GM21786 (cell line): ENCODE measurements around the gene BCL2L1.
"Not testable (repeated sequence)": the region's sequence is repeated elsewhere in the genome, so short reads cannot be mapped to it uniquely, and the experiment has no call there.

Experiments used
- ATAC-seq: cut with Tn5 transposase; IDR thresholded peaks from one replicate; pipeline ENCODE4 v1.9.1; 2021; ENCODE audit not compliant: unreplicated experiment

Gene BCL2L1

DNA sequence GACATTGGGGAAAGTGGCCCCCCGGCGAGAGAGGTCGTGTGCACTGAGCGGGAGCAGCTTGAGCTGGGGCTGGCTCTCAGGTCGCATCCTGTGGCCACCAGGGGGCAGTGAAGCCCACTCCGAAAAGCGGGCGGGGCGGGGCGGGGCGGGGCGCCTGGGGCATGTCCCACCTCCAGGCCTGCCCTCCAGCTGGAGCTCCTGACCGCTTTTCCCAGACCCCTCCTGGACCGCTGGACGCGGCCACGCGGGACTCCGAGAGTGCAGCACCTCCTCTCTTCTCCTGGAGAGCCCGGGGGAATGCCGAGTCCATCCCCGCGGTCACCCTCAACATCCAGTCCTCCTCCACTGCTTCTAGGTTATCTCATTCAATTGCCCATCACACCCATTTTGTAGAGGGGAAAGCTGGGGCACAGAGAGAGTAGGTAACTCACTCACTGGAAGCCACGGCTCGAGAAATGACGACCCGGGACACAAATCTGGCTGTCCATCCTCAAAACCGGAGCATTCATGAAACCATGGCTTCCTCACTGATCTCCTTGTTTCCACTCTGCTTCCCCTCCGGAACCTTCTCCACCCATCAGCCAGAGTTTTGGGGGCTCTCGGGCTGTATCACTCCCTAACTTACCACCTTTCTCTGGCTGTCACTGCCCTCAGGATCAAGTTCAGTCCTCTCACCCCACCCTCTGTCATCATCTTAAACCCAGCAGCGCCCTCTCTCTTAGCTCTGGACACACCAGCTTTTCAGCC lies 60.9 kb downstream of the BCL2L1 start:
- ATAC-seq = peak; percentile 48

DNA sequence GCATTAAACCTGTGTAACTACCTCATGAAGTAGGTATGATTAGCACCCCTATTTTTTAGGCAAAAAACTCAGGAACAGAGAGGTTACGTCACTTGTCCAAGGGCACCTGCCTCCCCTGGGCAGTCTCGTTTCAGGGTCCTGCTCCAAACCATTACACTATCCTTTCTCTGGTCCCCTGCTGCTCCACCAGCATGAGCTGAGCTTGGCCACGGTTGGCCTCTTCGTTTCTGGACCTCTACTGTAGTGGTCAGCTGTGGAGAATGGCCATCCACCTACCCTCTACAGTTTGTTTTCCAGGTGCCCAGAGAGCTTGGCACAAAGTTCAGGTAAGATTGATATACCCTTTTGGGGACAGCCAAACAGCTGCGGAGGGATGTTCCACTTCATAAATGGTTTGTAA lies 68.1 kb downstream of the BCL2L1 start:
- no peak for ATAC-seq

DNA sequence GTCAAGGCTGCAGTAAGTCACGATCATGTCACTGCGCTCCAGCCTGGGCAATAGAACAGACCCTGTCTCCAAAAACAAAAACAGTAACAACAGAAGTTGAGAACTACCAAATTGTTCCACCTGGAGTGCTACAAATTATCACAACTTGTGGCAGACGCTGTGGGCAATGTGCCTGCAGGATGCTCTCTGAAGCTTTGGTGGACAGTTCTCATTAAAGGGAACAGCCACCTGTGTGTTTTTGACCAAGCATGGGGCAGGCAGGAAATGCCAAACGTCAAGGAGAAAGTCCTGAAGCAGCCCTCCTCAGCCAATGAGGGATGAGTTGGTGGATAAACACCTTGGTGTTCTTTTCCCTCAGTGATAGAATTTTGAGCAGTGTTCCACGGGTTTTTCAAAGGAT lies 69.1 kb downstream of the BCL2L1 start:
- ATAC-seq = no peak

DNA sequence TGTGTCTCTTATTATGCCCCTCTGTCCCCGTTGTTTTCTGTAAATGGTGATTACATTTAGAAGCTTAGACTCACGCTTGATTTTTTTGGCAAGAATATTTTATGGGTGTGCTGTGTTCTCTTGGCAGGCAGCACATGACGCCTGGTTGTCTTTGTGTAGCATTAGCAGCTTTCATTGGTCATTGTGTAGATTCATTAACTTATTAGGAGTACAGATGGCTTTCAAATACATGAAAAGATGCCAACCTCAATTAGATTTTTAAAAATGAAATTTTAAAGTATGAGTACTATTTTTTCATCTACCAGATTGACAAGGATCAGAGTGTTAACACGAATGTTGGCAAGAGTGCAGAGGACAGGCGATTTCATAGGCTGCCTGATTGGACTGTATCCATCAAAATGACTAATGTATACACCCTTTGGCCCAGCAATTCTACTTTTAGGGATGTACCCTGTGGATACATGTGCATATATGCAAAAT lies 69.7 kb downstream of the BCL2L1 start:
- no peak for ATAC-seq

DNA sequence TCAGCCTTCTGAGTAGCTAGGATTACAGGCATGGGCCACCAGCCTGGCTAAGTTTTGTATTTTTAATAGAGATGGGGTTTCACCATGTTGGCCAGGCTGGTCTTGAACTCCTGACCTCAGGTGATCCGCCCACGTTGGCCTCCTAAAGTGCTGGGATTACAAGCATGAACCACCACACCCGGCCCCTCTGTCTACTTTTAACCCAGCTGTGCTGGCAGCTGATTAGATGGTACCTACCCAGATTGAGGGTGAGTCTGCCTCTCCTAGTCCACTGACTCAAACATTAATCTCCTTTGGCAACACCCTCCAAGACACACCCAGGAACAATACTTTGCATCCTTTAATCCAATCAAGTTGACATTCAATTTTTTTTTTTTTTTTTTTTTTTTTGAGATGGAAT lies 74.6 kb downstream of the BCL2L1 start:
- ATAC-seq = not testable (repeated sequence)

DNA sequence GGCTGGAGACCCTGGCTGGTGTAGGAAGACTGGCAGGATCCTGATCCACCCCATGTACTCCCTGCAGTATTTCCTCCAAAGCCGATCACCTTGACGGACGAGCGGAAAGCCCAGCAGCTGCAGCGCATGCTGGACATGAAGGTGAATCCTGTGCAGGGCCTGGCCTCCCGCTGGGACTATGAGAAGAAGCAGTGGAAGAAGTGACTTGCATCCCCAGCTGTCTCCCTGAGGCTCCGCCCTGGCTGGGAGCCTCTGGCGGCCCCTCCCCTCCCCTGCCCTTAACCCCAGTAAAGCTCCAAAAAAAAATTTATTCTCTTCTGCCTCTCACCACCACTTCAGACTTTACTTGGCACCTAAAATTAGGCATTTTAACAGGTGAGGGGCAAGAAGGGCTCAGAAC lies 78.0 kb downstream of the BCL2L1 start:
- ATAC-seq = no peak

DNA sequence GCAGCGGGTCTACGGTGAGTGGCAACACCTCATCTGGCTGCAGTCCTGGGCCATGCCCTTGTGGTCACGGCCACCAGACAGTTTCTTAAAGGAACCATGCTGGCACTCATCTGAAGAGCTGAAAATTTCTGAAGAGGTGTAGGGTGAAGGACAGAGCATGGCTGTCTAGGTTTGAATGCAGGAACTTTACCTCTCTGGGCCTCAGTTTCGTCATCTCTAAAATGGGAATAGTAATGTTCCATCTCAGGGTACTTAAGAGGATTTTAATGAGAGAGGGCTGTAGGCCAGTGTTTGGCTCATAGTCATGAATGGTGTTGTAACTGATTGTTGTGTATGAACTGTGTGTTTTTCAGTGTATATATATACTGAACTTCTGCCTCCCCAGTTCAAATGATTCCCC lies 79.1 kb downstream of the BCL2L1 start:
- ATAC-seq = no peak

DNA sequence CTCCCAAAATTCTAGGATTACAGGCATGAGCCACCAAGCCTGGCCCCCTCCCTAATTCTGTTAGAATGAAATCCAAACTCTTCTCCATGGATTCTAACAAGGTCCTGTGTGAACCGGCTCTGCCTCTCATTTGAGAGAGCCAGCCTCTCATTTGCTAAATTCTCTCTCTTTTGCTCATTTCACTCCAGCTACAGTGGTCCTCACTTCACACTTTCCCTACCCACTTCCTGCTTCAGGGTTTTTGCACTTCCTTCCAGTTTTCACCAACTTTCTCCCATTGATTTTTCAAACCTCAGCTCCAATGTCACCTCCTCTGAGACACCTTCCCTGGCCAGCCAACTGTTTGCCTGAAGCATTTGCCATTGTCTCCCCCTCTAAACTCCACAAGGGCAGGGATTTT lies 79.8 kb downstream of the BCL2L1 start:
- ATAC-seq = no peak

DNA sequence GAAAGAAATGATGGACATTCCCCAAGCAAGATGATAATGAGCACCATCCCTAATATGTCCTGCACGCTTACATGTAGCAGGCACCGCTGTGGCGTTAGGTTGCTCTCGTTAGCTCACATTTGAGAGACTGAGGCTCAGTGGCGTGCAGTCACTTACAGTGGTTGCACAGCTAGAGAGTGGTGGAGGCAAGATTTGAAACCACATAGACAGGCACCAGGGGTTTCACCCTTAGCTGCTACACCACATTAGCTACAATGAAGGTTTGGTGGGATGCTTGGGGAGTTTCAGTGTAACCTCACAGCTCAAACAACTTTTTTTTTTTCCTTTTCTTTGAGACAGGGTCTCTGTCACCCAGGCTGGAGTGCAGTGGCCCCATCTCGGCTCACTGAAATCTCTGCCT lies 81.3 kb downstream of the BCL2L1 start:
- ATAC-seq = no peak

DNA sequence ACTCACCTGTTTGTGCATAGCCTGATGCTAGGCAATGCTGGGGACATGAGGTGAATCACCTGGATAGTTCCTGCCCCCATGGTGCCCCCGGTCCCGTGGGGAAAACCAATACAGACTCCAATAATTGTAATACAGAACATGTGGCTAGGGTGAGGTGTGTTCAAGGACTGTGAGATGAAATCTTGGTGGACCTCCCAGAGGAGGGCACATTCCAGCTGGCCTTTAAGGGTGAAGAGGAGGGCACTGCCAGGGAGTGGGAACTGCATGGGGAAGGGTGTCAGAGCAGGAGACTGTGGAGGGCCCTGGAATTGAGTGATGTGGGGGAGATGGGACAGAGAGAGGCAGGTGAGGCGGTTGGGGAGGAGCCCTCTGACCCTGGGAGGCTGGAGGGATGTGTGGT lies 82.4 kb downstream of the BCL2L1 start:
- ATAC-seq = no peak

DNA sequence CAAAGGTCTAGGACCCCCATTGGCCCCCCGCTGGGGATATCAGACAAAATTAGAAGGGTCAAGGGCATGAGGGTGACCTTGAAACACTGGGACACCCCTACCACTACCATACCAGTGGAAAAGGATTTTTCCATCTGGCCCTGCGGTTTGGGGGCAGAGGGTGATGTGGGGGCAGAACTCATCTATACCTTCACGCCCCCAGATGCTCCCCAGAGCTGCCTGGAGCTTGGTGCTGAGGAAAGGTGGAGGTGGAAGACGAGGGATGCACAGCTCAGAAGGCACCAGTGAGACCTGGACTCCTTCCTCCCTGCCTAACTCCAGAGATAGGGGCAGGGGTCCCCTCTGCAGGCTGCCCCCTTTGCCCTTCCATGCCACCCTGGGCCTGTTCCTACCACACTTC lies 83.9 kb downstream of the BCL2L1 start:
- ATAC-seq = no peak

DNA sequence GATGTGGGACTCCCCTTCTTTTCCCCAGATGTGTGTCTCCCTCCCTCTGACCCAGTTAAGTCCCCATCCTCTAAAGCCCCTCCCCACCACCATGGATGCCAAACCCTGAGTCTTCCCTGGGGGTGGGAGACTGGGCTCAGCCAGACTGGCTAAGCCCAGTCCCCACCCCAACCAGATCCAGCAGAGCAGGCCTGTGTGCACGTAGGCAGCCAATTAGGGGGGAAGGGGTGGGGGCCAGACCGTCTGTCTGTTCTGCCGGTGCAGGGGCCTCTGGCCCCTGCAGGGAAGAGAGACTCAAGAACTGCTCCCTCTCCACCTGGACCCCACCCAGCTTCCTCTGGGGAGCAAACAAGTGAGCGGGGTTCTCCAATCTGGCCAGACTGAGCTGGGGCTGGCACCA lies 84.4 kb downstream of the BCL2L1 start:
- ATAC-seq = no peak

DNA sequence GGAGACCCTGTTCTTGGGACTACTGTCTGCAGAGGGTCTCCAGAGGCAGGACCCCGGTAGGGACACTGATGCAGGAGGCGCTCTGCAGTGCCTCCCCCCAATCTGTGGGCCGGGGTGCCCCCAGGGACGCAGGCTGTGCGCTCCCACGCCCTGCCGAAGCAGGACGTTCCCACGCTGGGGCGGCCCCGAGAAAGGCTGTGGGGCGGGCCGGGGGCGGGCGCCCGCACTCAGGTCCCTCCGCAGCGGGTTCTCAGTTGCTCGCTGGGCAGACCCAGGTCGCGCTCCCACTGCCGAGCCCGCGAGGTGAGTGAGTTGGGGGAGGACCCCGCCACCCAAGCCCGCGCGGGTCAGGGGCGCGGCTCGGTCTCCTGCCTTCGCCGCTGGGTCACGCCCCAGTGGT lies 85.0 kb downstream of the BCL2L1 start, which contains the start of gene COX4I2:
Gene COX4I2, plus strand, starts transcription at position 253 of the 400 bp plus-strand sequence. CDS start 1,106 bp downstream, outside the sequence.
- ATAC-seq = no peak

DNA sequence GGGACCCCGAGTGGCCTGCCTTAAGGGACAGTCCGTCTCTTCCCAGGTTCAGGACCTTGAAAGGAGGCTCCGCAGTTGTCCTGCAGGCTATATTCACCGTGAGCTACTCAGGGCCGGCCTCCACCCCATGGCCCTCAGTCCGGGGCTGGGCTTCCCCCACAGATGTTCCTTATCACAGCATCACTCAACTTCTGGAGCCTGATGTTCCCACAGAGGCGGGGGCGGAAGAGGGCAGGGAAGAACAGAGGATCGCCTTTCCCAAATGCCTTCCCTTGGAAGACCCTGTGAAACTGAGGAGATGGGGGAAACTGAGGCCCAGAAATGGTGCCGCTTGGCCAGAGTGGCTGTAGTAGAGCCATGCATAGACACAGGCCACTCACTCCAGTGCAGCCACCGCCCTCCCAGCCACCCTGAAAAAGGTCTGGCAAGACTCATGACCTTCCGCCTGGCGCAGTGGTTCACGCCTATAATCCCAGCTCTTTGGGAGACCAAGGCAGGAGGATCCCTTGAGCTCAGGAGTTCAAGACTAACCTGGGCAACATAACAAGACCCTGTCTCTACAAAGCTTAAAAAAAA lies 89.2 kb downstream of the BCL2L1 start:
- no peak for ATAC-seq

DNA sequence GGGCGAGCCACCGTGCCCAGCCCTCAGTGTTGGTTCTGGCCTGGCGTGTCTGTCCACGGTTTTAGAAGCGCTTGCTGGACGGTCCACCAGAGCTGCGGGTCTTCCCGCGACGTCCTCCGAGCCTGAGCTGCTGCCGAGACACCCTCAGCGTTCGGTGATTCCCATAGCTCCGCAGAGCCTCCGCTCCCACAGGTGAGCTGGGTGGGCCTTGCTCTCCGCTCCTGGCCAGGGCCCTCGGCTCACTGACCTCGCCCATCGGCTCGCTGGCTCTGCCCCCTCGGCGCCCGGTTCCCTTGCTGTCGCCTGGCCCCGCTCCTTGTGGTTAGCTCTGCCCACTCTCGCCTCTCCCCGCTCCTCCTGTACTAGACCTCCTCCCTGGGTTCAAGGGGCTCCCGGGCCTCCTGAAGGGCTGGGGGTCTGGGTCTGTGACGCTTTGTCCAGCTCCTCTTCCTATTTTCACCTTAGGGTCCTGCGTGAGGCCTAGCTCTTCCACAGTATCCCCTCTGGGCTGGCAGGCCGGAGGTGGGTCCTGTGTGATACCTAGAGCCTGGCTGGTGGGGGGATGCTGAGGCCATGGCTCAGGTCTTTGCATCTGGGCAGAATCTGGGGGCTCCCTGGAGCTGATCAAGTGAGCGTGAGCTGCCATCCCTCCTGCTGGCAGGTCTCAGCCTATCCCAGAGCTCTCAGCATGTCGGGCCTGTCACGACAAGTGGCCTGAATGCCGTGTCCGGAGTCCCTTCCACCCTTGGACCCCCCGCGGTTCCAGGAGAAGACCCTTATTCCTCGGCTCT lies 89.9 kb downstream of the BCL2L1 start:
- ATAC-seq = no peak

DNA sequence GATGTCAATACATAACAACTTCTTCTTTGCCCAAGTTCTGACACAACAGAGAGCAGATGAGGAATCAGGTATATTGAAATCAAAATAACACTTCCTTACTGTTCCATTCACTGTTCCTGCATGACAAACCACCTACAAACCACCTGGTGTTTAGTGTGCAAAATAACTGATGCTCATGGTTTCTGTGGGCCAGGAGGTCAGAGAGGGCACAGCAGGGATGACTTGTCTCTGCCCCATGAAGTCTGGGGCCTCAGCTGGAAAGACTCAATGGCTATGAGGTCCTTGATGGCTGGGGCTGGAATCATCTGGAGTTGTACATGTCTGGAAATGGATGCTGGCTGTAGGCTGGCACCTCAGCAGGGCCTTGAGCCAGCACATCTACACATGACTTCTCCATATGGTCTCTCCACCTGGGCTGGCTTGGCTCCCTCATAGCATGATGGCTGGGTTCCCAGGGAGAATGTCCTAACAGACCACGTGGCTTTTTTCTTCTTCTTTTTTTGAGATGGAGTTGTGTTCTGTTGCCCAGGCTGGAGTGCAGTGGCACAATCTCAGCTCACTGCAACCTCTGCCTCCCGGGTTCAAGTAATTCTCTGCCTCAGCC lies 92.4 kb downstream of the BCL2L1 start:
- ATAC-seq = no peak

DNA sequence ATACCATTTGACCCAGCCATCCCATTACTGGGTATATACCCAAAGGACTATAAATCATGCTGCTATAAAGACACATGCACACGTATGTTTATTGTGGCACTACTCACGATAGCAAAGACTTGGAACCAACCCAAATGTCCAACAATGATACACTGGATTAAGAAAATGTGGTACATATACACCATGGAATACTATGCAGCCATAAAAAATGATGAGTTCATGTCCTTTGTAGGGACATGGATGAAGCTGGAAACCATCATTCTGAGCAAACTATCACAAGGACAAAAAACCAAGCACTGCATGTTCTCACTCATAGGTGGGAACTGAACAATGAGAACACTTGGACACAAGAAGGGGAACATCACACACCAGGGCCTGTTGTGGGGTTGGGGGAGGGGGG lies 94.6 kb downstream of the BCL2L1 start:
- not testable (repeated sequence) for ATAC-seq

DNA sequence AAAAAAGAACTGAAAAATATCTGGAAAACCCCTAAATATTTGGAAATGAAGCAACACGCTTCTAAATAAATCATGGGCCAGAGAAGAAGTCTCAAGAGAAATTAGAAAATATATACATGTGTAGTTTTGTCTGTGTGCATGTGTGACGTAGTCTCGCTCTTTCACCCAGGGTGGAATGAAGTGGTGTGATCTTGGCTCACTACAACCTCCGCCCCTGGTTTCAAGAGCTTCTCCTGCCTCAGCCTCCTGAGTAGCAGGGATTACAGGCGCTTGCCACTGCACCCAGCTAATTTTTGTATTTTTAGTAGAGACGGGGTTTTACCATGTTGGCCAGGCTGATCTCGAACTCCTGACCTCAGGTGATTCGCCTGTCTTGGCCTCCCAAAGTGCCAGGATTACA lies 96.1 kb downstream of the BCL2L1 start:
- not testable (repeated sequence) for ATAC-seq

DNA sequence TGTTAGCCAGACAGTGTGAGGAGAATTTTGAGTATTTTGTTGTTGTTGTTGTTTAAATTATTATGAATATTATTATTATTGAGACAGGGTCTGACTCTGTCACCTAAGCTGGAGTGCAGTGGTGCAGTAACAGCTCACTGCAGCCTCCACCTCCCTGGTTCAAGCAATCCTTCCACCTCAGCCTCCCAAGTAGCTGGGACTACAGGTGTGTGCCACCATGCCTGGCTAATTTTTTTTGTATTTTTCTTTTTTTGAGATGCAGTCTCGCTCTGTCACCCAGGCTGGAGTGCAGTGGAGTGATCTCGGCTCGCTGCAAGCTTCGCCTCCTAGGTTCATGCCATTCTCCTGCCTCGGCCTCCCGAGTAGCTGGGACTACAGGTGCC lies 99.6 kb downstream of the BCL2L1 start:
- not testable (repeated sequence) for ATAC-seq

DNA sequence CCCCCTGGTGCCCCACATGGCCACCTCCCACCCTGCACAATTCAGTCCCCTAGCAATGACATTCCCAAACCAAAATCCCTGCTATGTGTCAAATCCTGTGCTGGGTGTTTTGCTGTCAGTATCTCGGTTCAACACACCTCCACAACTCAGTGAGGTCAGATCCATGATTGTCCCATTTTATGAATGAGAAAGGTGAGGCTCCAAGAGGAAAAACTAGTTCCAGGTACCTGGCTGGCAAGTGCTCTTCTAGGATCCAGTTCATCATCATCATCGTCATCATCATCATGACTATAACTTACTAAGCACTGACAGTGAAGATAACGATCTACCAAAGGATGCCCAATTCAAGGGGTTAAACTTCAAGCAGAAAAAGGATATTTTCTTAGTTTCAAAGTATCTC lies 102.4 kb downstream of the BCL2L1 start:
- ATAC-seq = no peak

DNA sequence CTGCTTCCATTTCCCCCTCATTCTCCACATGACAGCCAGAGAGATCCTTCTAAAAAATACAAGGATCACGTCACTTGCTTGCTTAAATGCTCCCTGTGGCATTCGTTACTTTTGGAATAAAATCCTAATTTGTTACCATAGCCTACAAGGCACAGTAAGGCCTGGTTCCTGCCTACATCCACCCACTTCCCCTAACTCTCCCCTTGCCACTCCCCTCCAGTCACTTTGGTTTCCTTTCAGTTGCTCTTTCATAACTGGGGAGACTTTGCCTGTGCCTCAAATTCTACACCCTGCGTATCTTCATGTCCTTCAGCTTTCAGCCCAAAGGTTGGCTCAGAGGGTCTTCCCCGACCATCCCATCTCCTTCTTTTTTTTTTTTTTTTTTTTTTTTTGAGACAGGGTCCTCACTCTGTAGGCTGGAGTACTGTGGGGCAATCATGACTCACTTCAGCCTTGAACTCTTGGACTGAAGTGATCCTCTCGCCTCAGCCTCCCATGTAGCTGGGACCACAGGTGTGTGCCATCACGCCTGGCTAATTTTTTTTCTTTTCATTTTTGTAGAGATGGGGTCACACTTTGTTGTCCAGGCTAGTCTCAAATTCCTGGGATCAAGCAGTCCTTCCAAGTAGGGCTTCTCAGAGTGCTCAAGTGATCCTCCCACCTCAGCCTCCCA lies 105.1 kb downstream of the BCL2L1 start:
- no peak for ATAC-seq
